Neutrophil (primary cell): Measurements from ENCODE around the gene LMNB1.
A peak's percentile ranks its signal among the peaks of the same experiment; 100 is the strongest.

Source experiments
- H3K27ac ChIP-seq: fragments of 200-600 bp; sonication (generic); 2 replicates; pipeline ENCODE4 v1.5.1; 2016; ENCODE audit warnings: mild to moderate bottlenecking, moderate library complexity
- H3K27me3 ChIP-seq: fragments of 200-600 bp; sonication (generic); 2 replicates; pipeline ENCODE4 v1.6.0; 2016; ENCODE audit warnings: mild to moderate bottlenecking
- H3K36me3 ChIP-seq: fragments of 200-600 bp; sonication (generic); 2 replicates; pipeline ENCODE4 v1.5.1; 2017
- H3K4me1 ChIP-seq, 2 experiments: fragments of 200-600 bp in 1 of 2; sonication (generic) in 1 of 2; 1 replicate in 1 of 2; 2 replicates in 1 of 2; pipeline versions ENCODE4 v1.5.1 to v1.6.1; 2013 to 2016; ENCODE audit warnings: low read depth in 1 of 2, low read length in 1 of 2, mild to moderate bottlenecking in 1 of 2, moderate library complexity in 1 of 2; ENCODE audit not compliant: control insufficient read depth in 1 of 2, insufficient read depth in 1 of 2
- H3K4me3 ChIP-seq, 2 experiments: fragments of 200-600 bp in 1 of 2; sonication (generic) in 1 of 2; 1 replicate in 1 of 2; 2 replicates in 1 of 2; pipeline ENCODE4 v1.5.1; 2013 to 2016; ENCODE audit warnings: low read depth in 1 of 2, low read length in 1 of 2, mild to moderate bottlenecking in 1 of 2, moderate library complexity in 1 of 2
- H3K9me3 ChIP-seq: fragments of 200-600 bp; sonication (generic); 2 replicates; pipeline ENCODE4 v1.5.1; 2016
- TF ChIP-seq, protein P1 (sequence below): fragments of 200-600 bp; sonication (generic); IDR thresholded peaks from 2 replicates; pipeline ENCODE4 v1.5.1; 2016; ENCODE audit warnings: antibody characterized with exemption

The LMNB1 gene

DNA sequence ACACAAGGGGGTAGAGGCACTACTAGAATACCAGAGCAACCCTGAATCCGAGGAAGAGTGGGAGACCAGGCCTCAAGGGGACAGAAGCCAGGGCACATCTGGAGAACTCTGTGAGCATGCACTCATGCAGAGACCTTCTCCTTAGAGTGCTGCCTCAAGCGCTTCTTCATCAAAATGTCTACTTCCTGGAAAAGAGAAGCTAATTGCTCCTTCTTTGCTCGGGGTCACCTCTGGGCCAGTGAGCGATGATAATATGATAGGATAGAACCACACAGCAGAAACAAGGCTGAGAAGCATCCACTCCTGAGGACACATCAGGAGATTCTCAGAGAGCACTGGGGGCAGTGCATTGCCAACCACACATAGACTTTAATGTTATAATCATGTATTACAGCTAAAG, 23.7 kb upstream of the LMNB1 start:
- H3K4me1 ChIP-seq = peaks cover 62 to 67% of the 10 kb centered on the region in 2 experiments
- H3K27me3 ChIP-seq = no peaks in the 10 kb centered on the region
- H3K4me3 ChIP-seq = no peak overlapping the region
- H3K36me3 ChIP-seq = no peaks in the 10 kb centered on the region
- H3K9me3 ChIP-seq = no peaks in the 10 kb centered on the region
- TF ChIP-seq, protein P1, sequence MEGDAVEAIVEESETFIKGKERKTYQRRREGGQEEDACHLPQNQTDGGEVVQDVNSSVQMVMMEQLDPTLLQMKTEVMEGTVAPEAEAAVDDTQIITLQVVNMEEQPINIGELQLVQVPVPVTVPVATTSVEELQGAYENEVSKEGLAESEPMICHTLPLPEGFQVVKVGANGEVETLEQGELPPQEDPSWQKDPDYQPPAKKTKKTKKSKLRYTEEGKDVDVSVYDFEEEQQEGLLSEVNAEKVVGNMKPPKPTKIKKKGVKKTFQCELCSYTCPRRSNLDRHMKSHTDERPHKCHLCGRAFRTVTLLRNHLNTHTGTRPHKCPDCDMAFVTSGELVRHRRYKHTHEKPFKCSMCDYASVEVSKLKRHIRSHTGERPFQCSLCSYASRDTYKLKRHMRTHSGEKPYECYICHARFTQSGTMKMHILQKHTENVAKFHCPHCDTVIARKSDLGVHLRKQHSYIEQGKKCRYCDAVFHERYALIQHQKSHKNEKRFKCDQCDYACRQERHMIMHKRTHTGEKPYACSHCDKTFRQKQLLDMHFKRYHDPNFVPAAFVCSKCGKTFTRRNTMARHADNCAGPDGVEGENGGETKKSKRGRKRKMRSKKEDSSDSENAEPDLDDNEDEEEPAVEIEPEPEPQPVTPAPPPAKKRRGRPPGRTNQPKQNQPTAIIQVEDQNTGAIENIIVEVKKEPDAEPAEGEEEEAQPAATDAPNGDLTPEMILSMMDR = no peak
- H3K27ac ChIP-seq = peak overlapping the region; percentile 56

DNA sequence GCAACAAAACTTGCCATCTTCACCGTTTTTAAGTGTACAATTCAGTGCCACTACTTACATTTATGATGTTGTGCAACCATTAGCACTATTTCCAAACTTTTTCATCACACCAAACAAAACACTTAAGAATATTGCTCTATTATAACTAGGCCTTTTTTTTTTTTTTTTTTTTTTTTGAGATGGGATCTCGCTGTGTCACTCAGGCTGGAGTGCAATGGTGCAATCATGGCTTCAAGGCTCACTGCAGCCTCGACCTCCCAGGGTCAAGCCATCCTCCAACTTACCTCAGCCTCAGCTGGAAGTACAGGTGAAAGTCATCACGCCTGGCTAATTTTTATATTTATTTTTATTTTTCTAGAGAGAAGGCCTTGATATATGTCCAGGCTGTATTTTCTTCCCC, 22.3 kb upstream of the LMNB1 start:
- H3K27ac ChIP-seq = peak overlapping the region; percentile 61
- H3K4me3 ChIP-seq = no peak overlapping the region
- H3K4me1 ChIP-seq = peaks cover 71% of the 10 kb centered on the region in 2 experiments
- H3K9me3 ChIP-seq = no peaks in the 10 kb centered on the region
- H3K36me3 ChIP-seq = no peaks in the 10 kb centered on the region
- TF ChIP-seq, protein P1 = no peak
- no peaks in the 10 kb centered on the region for H3K27me3 ChIP-seq

DNA sequence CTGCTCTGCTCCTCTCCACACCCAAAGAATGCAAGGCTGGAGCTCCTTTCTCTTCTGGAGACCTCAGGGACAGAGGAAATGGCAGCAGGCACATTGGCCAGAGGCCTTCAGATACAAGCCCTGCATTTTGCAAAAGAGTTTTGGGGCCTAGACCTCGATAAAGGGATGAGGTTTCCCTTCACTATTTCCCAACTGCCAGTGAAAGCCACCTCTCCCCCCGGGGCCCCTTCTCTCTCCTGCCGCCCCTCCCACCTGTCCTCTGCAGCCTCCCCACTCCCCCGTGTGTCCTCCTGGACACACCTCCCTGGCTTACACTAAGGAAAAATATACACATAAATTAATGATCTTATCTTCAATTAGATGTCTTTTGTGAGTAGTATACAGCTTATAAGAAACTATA, 21.3 kb upstream of the LMNB1 start:
- Histone ChIP-seq H3K4me1 (peaks cover 81% of the 10 kb centered on the region in 2 experiments), H3K4me3 (no peak overlapping the region), H3K27me3 (no peaks in the 10 kb centered on the region), H3K27ac (peak overlapping the region; percentile 61), H3K9me3 (no peaks in the 10 kb centered on the region), H3K36me3 (no peaks in the 10 kb centered on the region)
- TF ChIP-seq, protein P1 = no peak

DNA sequence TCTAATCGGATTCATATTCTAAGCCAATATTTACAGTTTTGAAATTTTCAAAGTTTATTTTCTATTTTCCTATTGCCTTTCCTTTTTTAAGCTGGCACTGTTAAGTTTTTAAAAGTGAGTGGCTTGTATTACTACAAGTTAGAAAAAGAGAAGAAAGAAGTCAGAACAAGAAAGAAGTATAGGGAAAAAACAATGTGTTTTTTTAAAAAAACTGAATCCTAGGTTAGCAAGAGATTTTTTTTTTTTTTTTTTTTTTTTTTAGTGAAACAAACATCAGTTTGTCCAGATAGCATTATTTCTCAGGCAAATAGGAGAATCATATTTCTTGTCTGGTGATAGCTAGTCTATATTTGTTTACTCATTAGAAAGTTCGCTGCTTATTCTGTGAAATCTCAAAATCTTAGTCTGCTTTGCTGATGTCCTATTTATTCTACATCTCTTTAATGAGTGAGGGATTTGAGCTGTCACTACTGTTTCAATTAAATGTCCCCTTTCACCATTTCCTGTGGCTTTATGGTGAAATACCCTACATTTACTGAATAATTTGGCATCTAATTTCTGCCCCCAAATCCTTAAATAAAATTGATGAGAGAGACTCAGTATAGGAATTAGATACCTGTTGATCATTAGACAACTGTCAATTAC, 19.1 kb upstream of the LMNB1 start:
- H3K27ac ChIP-seq = peak overlapping the region; percentile 87
- no peaks in the 10 kb centered on the region for H3K36me3 ChIP-seq
- no peaks in the 10 kb centered on the region for H3K27me3 ChIP-seq
- no peaks in the 10 kb centered on the region for H3K9me3 ChIP-seq
- H3K4me1 ChIP-seq = peaks cover 84 to 87% of the 10 kb centered on the region in 2 experiments
- H3K4me3 ChIP-seq = peak overlapping the region; percentile 47 to 53
- TF ChIP-seq, protein P1 = no peak

DNA sequence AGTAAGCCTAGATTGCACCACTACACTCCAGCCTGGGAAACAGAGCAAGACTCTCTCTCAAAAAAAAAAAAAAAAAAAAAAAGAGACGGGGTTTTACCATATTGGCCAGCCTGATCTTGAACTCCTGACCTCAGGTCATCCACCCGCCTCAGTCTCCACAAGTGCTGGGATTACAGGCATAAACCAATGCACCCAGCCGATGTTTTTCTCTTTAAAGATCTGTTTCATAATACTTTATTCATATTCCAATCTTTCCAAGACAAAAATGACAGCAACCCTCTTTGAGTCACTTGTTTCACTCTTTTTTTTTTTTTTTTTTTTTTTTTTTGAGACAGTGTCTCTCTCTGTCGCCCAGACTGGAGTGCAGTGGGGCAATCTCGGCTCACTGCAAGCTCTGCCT, 13.6 kb upstream of the LMNB1 start:
- no peaks in the 10 kb centered on the region for H3K27me3 ChIP-seq
- H3K4me3 ChIP-seq = no peak overlapping the region
- peaks cover 39% of the 10 kb centered on the region in 2 experiments for H3K4me1 ChIP-seq
- H3K9me3 ChIP-seq = no peaks in the 10 kb centered on the region
- no peaks in the 10 kb centered on the region for H3K36me3 ChIP-seq
- no peak overlapping the region for H3K27ac ChIP-seq
- TF ChIP-seq, protein P1 = no peak
